Fibroblast of mammary gland (primary cell): ENCODE measurements around the gene LDLRAD2.

Experiments used
- DNase-seq: peaks from one replicate; pipeline ENCODE4 v3.0.0-alpha.2; 2010; ENCODE audit warnings: low read depth
- H3K4me3 ChIP-seq: 2 replicates; pipeline ENCODE4 v1.5.1; 2011; ENCODE audit warnings: low read depth, mild to moderate bottlenecking, low read length, moderate library complexity; ENCODE audit not compliant: control insufficient read depth
- CTCF ChIP-seq: conservative IDR thresholded peaks from 2 replicates; pipeline ENCODE4 v1.5.1; 2011; ENCODE audit warnings: low read depth, low read length, inconsistent platforms; ENCODE audit not compliant: control insufficient read depth, insufficient read depth

LDLRAD2 gene

GRCh38 chr1:21829294-21829693 lies 17.2 kb downstream of the LDLRAD2 start:
- TF ChIP-seq CTCF: no peak
- H3K4me3 ChIP-seq: no peak overlapping the region
- DNase-seq: no peak

- H3K4me3 ChIP-seq: no peak overlapping the region
- no peak for DNase-seq
- TF ChIP-seq CTCF: no peak
Observed at GRCh38 chr1:21830792-21831453, 18.9 kb downstream of the LDLRAD2 start.

GRCh38 chr1:21831454-21831970 lies 19.4 kb downstream of the LDLRAD2 start:
- DNase-seq: no peak
- TF ChIP-seq CTCF: no peak
- H3K4me3 ChIP-seq: no peak overlapping the region

DNA sequence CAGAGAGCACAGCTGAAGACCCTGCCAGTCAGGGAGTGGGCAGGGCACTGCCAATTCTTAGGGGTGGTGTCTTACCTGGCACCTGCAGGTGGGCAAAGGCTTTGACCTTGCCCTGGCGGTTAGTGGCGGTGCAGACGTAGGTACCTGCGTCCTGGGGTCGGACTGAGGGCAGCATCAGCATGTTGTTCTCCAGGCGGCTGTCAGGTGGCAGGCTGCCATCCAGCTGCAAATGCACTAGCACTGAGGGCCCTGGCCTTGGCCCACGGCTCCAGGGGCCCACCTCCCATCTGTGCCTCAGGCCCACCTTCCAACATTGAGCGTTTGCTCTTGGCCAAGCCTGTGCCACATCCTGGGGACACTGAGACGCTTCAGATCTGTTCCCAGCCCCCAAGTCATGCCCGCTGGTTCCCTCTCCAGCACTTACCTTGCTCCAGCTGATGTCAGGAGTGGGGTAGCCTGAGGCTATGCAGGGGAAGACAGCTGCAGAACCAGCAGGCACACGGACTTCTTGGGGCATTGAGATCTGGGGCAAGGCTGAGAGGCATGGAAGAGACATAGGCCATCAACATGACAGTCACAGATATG lies 21.4 kb downstream of the LDLRAD2 start:
- no peak overlapping the region for H3K4me3 ChIP-seq
- no peak for TF ChIP-seq CTCF
- DNase-seq: no peak

DNA sequence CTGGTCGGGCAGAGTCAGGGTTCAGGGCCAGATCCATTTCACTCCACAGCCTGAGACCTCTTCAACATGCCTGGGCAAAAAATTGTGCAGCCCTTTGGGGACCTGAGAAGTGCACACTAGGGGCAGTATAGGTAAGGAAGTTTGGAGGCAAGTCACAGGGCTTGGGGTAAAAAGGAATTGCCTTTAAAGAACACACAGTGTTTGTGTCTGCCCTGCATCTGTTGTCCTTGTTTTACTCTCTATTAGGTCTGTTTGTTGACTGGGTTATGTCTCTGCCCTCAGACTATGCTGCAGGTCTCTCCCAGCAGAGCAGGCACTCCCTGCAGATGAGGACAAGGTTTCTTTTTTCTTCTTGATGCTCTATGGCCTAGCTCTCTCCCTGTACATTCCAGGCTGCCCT lies 22.0 kb downstream of the LDLRAD2 start:
- no peak for DNase-seq
- peak; percentile 14 for TF ChIP-seq CTCF

GRCh38 chr1:21834666-21835065 lies 22.6 kb downstream of the LDLRAD2 start:
- no peak for TF ChIP-seq CTCF
- no peak for DNase-seq
- no peak overlapping the region for H3K4me3 ChIP-seq

More for the DNA sequence above, 22.0 kb downstream of the LDLRAD2 start:
- H3K4me3 ChIP-seq: no peak overlapping the region
